Left renal pelvis (tissue), 4 donors: ENCODE data around the gene FAM222A. TPM values are rescaled to one million over a fixed set of nuclear protein-coding genes. Genes with fewer than 3 reads are reported as not detected.
"Not testable (repeated sequence)": the region's sequence is repeated elsewhere in the genome, so short reads cannot be mapped to it uniquely, and the experiment has no call there.

Experiments used
- DNase-seq, 4 donors: peaks; one replicate each; pipeline ENCODE4 v3.0.0-alpha.2; 2013; ENCODE audit warnings: low read depth in 4 of 4, low spot score in 3 of 4
- polyA plus RNA-seq, 4 donors: library from polyadenylated mRNA; unstranded; fragments of 120-200 nt; gene quantifications; one replicate each; pipeline ENCODE4 v1.2.1, GENCODE V29; 2013; ENCODE audit not compliant: insufficient read length in 4 of 4

Gene FAM222A
- polyA plus RNA-seq, 4 donors: 2.1 to 10.1 (median 6.5) TPM

DNA sequence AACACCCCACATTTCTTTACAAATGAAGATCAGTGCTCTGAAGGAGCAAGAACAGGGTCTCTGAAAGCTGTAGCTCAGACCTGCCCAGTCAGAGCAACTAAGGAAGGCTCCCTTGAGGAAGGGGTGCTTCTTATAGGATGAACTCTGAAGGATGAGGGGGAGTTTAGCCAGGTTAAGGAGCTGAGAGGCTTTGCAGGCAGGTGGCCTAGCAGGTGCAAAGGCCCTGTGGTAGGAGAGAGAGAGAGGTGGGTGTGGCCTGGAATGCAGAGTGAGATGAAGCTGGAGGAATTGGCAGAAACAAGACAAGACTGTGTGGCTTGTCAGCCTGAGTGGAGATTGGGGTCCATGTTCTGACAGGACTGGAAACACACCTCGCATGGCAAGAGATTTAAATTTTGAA, 20.5 kb upstream of the FAM222A start:
- DNase-seq: no peak

DNA sequence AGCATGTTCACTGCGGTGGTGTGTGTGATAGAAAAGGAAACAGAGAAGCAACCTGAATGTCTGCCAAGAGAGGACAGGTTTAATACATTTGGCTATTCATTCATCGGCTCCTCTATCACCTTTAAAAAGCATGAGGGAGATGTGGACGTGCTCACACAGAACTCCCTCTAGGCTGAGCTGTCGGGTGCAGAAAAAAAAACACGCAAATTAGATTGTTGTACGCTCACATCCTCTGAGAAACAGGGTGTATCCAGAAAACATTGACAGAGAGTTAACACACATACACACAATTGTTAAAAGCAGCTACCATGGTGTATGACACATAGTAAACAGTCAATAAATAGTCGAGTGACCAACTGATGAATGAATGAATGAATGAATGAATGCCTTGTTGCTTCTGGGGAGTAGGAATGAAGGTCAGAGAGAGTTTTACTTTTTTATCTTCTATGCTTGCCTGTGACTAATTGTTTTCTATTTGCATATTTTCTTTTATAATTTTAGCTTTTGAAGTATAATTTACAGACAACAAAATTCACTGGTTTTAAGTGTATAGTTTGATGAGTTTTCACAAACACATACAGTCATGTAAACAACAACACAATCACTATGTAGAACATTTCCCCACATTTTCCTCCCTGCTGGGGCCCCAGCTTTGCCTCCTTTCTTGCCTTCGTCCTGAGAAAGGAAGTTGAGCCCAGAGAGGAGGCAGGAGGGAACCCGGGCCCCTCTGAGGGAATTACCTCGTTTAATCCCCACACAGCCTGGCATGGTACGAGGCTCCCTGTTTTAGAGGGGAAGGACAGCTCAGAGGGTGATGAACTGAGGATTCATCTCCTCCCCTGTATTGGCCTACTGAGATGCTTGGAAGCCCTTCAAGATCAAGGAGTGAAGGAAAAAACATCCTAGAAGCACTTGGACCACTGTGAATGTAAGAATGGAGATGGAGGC, 19.7 kb upstream of the FAM222A start:
- no peak for DNase-seq

DNA sequence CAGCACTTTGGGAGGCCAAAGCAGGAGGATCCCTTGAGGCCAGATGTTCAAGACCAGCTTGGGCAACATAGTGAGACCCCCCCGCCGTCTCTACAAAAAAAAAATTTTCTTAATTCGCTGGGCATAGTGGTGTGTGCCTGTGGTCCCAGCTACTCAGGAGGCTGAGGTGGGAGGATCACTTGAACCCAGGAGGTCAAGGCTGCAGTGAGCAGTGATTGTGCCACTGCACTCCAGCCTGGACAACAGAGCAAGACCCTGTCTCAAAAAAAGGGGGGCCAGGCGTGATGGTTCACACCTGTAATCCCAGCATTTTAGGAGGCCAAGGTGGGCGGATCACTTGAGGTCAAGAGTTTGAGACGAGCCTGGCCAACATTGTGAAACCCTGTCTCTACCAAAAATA, 19.0 kb upstream of the FAM222A start:
- not testable (repeated sequence) for DNase-seq

DNA sequence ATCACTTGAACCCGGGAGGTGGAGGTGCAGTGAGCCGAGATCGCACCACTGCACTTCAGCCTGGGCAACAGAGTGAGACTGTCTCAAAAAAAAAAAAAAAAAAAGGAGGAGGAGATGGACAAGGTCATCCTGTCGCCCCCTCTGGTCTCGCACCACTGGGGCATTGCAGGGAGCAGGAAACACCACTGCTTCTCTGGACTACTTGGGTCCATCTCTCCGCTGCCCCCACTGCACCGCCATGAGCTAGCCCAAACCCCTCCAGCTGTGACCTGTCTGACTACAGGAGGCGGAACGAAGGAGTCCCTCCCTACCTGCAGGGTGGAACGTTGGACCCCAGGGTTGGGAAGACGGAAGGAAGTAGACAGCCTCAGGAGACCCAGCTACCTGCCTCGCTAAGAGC, 18.2 kb upstream of the FAM222A start:
- no peak for DNase-seq

DNA sequence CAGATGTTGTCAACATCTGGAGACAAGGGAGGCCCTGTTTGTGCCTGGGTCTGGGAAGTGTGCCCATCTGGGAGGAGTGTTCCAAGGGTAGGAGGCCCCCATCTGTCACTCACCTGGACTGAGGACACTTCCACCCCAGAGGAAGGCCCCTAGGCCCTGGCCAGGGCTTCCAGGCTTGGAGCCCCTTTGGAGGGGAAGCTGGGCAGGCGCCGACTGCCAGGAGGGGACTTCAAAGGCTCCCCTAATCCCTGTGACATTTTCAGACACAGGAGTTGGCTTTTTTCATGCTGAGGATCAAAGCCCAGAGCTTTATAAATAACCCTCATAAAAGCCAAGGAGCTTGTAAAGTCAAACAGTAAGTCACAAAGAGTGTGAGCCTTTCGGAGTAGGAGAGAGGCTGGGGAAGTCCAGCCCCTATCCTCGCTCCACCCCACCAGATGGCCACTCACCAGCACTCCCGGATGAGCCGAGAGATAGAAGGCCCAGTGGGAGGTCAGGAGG, 17.6 kb upstream of the FAM222A start:
- DNase-seq: peak in 1 of 4 donors; percentile 75

DNA sequence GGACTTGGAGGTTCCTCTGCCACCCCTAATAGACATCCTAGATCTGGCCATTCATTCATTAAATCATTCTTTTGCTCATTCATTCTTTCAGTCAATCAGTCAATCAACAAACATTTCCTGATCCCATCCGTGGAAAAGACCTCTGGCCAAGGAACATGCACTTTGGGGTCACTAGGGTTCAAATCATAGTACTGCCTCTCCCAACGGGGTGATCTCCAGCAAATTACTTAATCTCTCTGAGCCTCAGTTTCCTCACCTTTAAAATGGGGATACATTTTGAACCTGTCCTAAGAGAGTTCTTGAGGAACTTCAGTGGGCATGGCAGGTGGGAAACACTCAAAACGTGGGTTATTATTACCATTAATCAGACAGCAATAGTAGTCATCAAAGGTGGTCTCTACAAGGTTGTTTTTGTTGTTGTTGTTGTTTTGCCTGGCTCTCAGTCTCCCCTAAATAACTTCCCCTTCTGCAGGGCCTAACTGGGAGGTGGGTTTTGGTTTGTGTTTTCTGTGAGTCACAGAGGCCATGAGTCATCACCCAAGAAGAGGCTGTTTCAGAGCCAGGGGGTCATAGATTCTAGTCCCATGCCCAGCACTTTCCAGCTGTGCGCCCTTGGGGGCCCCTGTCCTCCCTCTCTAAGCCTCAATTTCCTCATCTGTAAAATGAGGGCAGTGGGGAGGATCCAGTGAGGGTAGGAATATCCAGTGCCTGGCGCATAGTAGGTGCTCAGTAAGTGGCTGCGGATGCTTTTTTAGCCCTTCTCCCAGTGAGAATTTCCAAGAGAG, 16.9 kb upstream of the FAM222A start:
- no peak for DNase-seq

DNA sequence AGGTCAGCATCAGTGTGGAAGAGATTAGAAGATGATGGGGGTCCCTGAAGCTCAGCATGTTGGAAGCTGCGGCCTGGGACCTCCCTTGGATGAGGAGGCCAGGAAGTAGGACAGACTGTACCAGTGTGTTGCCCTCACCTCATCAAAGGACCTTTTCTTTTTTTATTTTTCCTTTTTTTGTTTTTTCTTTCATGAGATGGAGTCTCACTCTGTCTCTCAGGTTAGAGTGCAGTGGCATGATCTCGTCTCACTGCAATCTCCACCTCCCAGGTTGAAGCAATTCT, 16.4 kb upstream of the FAM222A start:
- DNase-seq: no peak

DNA sequence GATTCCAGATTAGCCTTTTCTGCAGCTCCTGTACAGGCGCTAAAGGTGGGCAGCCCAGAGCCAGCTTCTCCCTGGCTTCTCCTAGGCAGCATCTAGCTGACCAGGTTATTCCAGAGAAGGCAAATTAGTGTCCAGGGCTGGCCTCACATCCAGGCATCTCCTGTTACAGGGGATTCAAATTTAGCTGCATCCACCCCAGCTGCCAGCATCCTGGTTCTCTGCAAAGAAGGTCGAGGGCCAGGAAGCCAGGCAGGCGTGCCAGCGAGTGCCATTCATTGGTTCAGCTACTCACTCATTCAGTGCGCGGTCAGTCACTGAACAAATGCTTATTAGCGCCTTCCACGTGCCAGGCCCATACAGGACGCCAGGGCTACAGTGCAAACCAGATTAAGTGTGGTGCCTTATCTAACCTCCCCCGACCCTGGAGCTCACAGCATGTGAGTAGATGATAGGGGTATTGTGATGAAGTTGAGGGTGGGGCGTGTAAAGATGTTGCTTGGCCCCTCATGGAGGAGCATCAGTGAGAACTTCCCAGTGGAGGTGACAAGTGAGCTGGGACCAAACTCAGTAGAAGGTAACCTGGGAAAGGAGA, 15.7 kb upstream of the FAM222A start:
- DNase-seq: no peak

DNA sequence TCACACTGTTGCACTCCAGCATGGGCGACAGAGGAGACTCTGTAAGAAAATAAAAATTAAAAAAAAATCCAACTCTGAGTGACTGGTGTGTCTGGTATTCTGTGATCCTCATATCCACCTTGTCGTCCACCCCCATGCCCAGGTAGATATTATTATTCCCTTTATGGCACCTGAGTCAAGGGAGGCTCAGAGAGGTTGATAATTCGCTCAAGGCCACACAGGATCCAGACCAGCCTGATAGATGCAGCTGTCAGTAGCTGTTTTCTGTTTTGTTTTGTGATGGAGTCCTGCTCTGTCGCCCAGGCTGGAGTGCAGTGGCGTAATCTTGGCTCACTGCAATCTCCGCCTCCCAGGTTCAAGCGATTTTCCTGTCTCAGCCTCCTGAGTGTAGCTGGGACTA, 14.8 kb upstream of the FAM222A start:
- DNase-seq: no peak

DNA sequence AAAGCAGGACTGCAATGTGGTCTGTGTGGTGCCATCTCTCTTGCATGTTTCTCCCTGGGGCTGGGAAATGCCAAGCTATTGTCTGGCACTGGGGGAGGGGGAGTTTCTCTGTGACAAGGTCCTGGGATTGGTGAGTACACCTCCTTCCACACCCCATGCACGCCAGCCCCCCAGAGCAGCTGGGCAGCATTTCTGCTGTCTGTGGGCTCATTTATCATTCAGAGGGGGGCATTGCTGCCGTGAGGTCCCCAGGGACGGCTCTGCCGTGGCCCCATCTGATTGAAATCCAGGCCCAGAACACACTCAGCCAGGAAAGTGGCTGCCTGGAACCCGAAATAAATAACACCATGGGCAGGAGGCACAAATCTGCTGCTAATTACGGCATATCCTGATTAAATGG, 12.6 kb upstream of the FAM222A start:
- no peak for DNase-seq

DNA sequence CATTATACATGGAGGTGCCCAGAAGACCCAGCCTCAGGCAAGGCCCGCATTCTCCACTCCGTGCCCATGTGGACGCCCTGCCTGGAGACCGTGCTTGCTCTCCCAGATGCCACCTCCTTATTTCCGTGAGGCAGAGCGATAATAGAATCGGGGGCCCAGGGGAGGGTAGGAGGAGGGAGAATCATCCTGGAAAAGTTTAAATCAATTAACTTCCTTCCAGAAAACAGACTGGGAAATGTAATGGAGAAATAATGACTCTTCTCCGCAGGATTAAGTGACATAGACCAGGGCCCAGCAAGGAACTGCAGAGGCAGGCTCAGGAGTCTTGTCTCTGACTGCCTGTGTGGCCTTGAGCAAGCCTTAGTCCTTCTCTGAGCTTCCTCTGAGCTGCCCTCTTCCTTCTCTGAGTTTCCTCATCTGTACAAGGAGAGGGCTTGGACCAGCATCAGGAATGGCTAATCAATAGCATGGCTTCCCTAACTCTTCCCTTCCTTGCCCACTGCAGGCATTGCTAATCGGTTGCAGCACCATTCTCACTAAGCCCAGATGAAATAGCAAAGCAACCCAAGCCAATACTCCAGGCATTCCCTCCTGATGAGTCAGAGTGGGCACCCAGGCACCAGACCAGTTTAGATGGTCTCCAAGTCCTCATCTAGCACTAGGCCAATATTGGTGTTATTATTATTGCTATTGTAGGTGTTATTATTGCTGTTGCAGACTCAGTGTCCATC, 11.3 kb upstream of the FAM222A start:
- DNase-seq: no peak

DNA sequence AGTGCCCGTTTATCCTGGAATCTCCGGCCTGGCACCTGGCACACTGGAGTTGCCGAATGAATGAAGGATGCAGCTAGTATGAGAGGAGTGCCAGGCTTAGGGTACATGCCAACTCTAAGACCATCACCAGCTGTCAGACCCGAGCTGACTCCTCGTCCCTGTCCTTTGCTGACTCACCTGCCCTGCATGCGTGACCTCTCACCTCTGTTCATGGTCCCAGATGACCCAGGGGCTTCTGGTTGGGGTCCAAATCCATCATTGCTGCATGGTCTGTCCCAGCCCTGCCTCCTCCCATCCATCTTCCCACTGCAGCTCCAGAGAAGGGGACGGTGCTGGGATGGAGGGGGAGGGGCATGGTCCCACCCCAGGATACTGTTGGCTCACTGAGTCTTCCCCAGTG, 9.9 kb upstream of the FAM222A start:
- DNase-seq: no peak

DNA sequence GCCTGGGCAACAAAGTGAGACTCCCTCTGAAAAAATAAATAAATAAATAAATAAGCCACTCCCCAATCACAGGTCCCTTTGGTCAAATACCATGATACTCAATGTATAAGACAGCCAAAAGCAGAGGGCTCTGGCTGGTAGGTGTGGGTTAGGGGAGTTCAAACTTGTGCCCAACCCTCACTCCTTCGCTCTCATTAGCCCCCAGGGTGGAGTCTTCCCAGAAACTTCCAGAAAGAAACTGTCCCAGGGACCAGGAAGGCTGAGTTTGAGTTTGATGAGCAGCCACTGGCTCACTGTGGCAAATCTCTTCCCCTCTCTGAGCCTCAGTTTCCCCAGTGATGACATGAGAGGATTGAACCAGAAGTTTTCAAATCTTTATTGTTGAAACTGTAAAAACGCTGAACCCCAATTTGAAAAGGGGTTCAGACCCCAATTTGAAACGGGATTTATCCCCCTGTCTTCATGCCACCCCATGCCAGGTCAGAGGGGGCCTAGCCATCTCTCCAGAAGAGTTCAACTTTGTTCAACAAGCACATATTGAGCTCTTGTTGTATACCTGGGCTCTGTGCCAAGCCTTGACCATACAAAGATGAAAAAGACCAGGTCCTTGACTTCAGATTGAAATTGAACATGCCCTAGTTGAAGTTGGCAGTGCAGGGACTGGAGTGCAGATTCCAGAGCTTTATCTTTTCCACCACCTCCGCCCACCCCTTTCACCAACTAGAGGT, 9.1 kb upstream of the FAM222A start:
- DNase-seq: no peak

DNA sequence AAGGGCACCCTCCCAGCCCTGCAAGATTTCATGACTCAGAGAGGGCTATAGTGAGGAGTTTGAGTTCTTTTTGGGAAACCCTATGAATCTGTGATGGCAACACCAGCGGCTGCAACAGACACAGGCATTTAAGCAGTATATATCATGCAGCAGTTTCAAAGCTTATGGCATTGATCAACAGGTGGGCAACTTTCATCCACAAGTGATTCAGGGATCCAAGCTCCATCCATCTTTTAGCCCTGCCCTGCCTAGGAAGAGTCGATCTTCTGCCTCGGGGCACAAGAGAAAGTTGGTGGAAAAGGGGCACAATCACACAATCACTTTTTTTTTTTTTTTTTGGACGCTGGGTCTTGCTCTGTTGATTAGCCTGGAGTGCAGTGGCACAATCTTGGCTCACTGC, 8.3 kb upstream of the FAM222A start:
- DNase-seq: no peak

DNA sequence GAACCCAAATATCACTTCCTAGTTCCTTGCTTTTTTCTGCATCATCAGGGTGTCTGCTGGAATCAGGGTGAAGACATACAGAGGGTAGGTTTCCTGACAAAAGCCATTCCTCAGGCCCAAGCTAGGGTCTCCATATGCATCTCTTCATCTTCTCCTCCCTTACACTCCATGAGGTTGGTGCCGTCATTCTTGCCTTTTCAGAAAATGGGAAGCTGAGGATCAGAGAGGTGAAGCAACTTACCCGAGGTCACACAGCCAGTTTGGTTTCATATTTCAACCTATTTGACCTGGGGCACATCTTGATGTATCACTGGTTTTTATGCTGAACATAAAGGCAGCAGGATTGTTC, 7.3 kb upstream of the FAM222A start:
- DNase-seq: no peak

DNA sequence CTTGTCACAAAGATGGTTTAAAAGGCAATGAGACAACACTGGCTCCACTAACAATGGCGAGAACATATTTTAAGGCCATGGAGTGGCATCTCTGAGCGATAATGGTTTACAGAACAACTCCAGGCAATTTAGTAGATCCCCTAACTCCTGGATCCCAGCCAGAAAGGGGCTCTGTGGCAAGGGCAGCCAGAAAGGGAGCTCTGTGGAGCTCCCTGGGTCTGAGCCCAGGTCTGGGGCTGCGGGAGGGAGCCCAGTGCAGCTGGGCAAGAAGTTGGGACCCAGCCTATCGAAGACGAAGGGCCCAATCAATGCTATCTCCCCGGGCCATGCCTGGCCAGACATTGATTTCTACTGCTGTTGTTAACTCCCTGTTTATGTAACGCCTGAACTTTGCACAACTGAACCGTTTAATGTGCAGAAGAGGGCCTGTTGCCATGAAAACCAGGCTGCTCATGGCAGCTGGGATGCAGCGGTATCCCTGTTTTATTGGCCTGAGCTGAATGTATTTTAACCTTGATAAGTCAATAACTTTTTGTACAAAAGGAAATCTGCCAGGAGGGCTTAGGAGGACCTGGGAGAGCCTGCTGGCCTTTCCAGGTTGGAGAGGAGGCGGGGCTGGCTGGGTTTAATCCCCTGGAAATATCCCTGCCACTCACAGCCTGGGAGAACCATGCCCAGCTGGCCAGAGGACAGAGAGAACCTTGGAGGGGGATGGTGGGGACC, 6.7 kb upstream of the FAM222A start:
- DNase-seq: no peak

DNA sequence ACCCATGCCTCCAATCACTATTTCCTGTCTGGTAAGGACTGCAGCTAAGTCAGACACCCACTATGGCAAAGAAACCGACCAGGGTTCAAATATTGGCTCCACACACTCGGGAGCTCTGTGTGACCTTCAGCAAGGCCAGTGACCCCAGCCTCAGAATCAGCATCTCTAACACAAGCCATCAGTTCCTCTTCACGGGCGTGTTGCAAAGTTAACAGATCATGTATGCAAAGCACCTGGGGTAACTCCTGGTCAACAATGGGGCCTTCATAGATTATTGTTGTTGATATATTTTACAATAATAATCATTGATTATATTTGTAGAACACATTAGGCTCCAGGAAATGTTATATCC, 6.2 kb upstream of the FAM222A start:
- no peak for DNase-seq

DNA sequence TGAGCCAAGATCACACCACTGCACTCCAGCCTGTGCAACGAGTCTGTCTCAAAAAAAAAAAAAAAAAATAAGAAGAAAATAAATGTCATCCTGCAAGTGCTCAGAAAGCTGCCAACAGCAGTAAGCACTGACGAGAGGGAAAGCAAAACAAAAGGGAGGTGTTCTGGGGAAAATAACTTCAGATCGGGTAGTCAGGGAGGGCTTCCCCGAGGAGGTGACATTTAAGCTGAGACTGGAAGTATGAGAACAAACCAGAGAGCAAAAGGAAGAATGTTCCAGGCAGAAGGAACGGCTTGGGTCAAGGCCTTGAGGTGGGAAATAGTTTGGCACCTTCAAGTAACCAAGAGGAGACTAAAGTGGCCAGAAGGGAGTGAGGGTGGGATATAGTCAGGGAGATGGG, 4.7 kb upstream of the FAM222A start:
- no peak for DNase-seq

DNA sequence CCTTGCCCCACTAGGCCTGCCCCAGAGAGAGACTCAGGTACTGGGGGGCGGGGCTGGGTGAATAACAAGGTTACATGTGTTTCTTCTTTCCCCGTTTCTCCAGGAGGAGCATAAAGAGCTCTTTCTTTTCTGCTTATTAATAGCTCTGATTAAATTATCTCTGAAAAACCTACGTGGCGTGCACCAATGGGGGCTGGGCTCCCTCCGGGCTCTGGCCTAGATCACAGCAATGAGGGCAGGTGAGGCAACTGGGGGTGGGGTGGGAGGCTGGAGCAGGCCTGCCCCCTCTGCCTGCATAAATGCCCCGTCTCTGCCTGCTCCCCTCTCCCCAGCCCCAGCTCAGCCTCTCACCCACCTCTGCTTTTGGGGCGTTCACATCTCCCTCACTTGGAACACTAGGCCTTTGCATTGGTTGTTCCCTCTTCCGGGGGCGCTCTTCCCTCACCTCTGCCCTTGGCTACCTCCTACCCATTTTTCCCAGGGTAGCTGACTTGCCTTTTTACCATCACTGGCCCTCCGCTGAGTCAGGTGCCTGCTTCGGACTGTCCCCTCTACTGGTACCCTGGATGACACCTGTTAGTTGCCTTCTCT, 4.1 kb upstream of the FAM222A start:
- no peak for DNase-seq
